IMR-90 (cell line): ENCODE results near the gene TUBGCP2.

Source experiments
- TF ChIP-seq, protein P1 (sequence below): conservative IDR thresholded peaks from 2 replicates; pipeline ENCODE4 v1.5.1; 2012; ENCODE audit warnings: mild to moderate bottlenecking, low read depth, low read length, improper control_type of control experiment
- TF ChIP-seq, protein P2 (sequence below): fragments of 150-350 bp; IDR thresholded peaks from 2 replicates; pipeline ENCODE4 v1.6.1; 2017; ENCODE audit warnings: mild to moderate bottlenecking, antibody characterized with exemption, low read length, low read depth

- TF ChIP-seq, protein P1, sequence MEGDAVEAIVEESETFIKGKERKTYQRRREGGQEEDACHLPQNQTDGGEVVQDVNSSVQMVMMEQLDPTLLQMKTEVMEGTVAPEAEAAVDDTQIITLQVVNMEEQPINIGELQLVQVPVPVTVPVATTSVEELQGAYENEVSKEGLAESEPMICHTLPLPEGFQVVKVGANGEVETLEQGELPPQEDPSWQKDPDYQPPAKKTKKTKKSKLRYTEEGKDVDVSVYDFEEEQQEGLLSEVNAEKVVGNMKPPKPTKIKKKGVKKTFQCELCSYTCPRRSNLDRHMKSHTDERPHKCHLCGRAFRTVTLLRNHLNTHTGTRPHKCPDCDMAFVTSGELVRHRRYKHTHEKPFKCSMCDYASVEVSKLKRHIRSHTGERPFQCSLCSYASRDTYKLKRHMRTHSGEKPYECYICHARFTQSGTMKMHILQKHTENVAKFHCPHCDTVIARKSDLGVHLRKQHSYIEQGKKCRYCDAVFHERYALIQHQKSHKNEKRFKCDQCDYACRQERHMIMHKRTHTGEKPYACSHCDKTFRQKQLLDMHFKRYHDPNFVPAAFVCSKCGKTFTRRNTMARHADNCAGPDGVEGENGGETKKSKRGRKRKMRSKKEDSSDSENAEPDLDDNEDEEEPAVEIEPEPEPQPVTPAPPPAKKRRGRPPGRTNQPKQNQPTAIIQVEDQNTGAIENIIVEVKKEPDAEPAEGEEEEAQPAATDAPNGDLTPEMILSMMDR, result no peak
- TF ChIP-seq, protein P2, sequence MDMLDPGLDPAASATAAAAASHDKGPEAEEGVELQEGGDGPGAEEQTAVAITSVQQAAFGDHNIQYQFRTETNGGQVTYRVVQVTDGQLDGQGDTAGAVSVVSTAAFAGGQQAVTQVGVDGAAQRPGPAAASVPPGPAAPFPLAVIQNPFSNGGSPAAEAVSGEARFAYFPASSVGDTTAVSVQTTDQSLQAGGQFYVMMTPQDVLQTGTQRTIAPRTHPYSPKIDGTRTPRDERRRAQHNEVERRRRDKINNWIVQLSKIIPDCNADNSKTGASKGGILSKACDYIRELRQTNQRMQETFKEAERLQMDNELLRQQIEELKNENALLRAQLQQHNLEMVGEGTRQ, result no peak
These were observed 26.9 kb downstream of the TUBGCP2 start for GRCh38 chr10:133281628-133282372.
